HG03139 (cell line): Measurements from ENCODE around the gene TENM4.
"Not testable (repeated sequence)": the region's sequence is repeated elsewhere in the genome, so short reads cannot be mapped to it uniquely, and the experiment has no call there.

Experiments used
- ATAC-seq: cut with Tn5 transposase; IDR thresholded peaks from one replicate; pipeline ENCODE4 v1.9.1; 2021; ENCODE audit not compliant: unreplicated experiment

TENM4 gene

DNA sequence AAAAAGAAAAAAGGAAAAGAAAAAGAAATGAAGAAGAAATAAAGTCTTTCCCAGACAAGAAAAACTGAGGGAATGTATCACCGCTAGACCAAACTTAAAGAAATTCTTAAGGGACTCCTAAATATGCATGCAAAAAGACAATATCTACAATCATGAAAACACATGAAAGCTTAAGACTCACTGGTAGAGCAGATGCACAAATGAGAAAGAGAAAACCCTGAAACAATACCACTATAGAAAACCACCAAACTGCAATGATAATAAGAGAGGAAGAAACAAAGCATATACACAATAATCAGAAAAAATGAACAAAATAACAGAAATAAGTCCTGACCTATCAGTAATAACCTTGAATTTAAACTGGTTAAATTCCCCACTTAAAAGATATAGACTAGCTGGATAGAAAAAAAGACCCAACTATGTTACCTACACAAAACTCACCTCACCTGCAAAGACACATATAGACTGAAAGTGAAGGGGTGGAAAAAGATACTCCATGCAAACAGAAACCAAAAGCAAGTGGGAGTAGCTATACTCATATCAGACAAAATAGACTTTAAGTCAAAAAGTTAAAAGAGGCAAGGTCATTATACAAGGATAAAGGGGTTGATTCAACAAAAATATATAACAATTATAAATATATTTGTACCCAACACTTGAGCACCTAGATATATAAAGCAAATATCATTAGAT, 804.9 kb downstream of the TENM4 start:
- no peak for ATAC-seq

DNA sequence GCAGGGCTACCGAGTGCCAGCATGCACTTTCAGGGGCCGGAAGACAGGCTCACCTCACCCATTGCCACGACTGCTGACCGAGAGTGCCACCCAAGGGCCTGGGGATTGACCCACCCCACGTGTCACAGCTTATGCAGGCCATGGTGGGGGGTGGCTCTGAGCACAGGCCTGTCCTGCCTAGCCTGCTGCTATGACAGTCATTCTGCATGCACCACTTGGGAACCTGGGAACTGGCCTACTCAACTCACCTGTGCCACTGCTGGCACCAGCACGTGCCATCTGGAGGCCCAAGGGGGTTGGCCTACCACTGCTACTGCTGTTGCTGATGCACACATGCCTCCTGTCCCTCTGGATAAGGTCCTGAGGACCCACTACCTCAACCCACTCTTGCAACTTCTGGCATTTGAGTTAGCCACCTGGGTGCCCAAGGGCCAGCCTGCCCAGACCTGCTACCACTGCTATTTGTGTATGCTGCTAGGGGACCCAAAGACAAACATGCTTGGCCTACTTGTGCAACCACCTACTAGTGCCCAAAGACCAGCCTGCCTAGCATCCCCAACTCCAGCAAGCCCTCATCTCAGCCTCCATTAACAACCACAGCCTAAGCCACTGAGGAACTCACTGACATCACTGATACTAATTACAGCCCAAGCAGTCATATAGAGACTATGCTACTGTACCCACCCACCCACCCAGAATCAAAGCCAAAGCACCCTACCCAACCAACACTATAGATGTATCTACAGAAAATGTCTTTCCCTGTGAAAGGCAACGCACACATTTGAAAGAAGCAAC, 807.1 kb downstream of the TENM4 start:
- no peak for ATAC-seq

DNA sequence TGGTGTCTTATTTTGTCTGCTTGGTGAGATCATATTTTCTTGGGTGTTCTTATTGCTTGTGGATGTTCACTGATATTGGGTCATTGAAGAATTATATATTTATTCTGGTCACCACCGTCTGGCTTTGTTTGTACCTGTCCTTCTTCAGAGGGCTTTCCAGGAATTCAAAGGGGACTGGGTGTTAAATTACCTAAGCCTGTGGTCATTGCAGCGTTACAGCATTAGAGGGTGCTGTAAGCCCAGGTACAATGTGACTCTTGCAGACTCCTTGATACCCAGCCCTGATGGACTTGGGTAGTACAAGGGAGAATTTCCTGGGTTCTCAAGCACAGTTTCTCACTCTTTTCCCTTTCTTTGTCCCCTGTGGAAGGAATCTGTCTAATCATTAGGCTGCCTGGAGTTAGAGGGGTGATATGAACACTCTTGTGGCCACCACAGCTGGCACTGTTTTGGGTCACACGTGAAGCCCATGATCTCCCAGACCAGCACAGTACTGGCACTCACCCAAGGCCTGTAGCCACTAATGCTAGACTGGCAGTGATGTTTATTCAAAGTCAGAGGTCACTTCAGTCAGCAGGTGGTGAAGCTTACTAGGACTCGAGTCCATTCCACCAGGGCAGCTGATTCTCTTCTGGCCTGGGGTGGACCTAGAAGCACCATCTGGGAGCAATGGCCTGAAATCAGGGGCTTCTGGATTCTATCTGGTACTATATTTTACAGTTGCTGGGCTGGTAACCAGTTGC, 810.1 kb downstream of the TENM4 start:
- no peak for ATAC-seq

DNA sequence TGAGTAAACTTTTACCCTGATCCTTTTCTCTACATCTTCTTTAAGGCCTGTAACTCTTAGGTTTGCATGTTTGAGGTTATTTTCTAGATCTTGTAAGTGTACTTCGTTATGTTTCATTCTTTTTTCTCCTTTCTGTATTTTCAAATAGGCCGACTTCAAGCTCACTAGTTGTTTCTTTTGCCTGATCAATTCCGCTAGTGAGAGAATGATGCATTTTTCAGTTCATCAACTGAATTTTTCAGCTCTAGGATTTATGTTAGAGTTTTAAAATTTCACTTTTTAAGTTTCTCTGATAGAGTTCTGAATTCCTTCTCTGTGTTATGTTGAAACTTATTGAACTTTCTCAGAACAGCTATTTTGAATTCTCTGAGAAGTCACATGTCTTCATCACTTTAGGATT, 810.7 kb downstream of the TENM4 start:
- ATAC-seq = no peak

DNA sequence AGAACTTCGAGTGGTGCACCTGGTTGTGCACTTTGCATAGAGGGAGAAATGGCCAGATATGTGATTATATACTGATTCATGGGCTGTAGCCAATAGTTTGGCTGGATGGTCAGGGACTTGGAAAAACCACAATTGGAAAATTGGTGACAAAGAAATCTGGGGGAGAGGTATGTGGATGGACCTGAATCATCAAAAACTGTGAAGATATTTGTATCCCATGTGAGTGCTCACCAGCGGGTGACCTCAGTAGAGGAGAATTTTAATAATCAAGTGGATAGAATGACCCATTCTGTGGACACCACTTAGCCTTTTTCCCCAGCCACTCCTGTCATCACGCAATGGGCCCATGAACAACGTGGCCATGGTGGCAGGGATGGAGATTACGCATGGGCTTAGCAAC, 818.2 kb downstream of the TENM4 start:
- ATAC-seq = no peak

DNA sequence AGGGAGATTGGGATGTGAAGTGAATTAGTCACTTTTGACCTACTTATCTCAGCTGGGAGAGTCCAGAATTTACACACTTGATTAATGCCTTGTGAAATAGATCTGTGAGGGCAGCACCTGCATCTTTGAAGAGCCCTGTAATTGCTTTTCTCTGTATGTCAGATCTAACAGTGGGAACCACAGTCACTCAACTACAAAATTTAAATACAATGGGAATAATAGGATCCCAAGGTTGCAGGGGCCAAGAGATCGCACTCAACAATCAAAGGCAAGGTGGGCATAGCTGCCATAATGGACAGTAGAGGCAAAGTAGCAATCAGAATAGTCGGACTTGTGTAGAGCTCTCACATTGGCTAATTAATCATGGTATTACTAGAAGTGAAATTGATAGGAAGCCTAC, 820.7 kb downstream of the TENM4 start:
- no peak for ATAC-seq

DNA sequence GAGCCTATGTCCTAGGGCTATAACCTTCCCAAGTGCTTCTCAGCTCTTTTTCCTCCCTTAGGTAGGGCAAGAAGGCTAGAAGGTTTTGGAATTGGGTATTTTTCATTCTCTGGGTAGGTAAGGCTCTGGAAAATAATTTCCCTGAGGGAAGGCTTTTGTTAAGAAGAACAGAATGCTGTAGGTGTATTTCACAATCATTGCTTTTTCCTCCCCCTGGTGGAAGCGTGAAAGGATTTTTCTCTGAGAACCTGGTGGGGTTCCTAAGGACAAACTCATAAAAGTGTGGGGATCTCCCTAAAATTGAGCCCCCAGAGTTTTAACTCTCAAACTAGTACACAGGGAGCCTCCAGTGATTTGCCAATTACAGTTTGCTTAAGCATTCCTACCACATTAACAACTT, 825.1 kb downstream of the TENM4 start:
- ATAC-seq = no peak

DNA sequence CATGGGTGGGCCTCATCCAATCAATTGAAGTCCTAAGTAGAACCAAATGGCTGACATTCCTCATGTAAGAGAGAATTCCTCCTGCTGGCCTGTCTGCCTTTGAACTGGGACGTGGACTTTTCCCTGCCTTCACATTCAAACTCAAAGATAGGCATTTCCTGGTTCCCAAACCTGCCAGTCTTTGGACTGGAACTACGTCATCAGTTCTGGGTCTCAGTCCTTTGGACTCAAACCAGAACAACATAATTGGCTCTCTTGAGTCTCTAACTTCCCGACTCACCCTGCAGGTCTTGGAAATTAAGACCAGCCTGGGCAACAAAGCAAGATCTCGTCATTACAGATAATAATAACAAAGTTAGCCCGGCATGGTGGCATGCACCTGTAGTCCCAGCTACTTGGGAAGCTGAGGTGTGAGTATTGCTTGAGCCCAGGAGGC, 827.4 kb downstream of the TENM4 start:
- no peak for ATAC-seq

DNA sequence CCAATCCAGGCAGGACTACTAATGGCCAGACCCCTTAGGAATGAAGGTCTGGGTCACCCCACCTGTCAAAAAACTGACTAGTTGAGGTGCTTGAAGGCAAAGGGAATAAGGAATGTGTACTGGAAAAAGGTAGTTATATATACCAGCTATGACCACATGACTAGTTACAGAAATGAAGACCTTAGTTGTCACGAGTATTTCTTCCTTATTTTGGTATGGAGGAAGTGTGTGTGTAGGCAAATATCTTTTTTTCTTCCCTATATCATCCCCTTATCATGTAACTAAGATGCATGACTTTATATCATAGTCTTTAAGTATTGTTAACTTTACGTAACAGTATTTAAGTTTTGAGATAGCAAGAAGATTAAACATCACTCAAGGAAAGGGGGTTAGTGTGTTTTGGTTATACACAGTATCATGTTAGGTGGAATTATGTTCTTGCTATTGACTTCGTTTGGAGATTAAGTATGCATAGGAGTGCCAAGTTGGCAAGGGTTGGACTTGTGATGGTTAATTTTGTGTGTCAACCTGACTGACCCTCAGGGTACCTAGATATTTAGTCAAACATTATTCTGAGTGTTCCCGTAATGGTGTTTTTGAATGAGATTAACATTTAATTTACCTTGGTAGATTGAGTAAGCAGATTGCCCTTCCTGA, 828.0 kb downstream of the TENM4 start:
- no peak for ATAC-seq

DNA sequence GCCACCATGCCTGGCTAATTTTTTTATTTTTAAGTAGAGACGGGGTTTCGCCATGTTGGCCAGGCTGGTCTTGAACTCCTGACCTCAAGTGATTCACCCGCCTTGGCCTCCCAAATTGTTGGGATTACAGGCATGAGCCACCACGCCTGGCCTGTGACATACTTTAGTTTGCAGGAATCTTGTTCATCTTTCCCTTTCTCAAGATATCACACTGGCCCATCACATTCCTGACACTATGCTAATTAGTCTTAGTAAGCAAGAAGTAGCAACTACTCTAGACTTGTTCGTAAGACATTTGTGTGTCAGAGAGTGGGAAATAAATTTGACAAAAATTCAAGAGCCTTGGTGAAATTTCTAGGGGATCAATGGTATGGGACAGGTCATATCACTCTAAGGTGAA, 831.5 kb downstream of the TENM4 start:
- not testable (repeated sequence) for ATAC-seq

DNA sequence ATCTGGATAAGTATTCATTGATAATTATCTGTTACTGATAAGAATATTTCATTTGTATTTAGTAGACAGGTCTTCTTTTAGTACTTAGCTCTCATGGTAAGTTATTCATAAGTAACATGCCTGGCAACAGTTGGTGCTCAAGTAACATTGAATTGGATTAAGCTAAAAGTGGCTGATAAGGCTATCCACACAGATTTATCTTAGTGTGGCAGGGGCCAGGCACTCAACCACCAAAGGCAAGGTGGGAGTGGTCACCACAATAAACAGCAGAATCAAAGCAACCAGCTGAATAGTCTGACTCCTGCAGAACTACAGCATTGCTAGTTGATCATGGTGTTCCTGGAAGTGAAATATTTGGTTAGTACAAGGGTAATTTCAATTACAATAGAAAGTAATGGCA, 833.1 kb downstream of the TENM4 start:
- ATAC-seq = no peak

DNA sequence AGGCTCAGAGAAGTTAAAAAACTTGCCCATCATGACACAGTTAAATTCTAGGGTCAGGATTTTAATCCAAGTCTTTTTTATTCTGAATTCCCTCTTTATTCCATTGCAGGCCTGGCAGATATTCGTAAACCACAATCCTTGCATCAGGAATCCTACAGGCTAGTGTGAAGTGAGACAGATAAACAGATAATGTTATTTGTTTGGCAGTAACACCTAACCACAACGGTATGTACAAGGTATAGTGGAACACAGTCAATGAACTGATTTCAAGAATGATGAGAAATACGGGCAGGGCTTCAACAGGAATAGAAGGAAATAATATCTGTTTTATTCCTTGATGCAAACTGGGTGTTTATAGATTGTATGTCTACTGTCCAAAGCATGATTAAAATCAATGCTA, 834.2 kb downstream of the TENM4 start:
- no peak for ATAC-seq

DNA sequence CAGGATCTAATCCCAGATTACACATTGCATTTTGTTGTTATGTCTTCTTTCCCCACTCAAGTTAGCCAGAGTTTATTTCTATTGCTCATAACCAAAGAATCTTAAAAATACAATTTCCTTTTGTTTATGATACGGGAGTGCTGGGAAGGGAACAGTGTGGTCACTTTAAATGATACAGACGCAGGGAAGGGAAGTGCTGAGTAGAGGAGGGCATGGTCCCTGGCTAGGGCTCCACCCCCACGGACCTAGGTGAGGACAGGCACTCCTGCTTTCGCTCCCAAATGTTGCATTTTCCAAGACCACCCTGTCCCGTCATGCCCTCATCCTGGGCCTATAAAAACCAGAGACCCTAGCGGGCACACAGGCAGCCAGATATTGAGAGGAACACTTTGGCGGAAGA, 835.5 kb downstream of the TENM4 start:
- no peak for ATAC-seq

DNA sequence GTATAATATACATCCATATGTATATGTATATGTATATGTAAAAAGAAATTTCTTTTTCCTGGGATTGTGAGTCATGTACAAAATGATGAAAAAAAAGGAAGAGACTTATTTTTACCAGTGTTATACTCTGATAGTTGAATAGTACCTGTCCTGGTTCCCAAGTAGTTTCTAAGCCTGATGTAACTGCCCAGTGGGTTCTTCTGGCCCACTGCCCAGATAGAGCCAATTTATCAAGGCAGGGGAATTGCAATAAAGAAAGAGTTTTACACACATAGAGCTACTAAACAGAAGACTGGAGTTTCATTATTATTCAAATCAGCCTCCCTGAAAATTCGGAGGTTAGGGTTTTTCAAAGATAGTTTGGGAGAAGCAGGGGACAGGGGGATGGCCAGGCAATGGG, 837.0 kb downstream of the TENM4 start:
- no peak for ATAC-seq
